HG03571 (cell line): Measurements from ENCODE around the gene MYLK3.
"Not testable (repeated sequence)": the region's sequence is repeated elsewhere in the genome, so short reads cannot be mapped to it uniquely, and the experiment has no call there.

Experiments
- ATAC-seq: cut with Tn5 transposase; IDR thresholded peaks from one replicate; pipeline ENCODE4 v1.9.1; 2021; ENCODE audit not compliant: unreplicated experiment

Gene MYLK3

DNA sequence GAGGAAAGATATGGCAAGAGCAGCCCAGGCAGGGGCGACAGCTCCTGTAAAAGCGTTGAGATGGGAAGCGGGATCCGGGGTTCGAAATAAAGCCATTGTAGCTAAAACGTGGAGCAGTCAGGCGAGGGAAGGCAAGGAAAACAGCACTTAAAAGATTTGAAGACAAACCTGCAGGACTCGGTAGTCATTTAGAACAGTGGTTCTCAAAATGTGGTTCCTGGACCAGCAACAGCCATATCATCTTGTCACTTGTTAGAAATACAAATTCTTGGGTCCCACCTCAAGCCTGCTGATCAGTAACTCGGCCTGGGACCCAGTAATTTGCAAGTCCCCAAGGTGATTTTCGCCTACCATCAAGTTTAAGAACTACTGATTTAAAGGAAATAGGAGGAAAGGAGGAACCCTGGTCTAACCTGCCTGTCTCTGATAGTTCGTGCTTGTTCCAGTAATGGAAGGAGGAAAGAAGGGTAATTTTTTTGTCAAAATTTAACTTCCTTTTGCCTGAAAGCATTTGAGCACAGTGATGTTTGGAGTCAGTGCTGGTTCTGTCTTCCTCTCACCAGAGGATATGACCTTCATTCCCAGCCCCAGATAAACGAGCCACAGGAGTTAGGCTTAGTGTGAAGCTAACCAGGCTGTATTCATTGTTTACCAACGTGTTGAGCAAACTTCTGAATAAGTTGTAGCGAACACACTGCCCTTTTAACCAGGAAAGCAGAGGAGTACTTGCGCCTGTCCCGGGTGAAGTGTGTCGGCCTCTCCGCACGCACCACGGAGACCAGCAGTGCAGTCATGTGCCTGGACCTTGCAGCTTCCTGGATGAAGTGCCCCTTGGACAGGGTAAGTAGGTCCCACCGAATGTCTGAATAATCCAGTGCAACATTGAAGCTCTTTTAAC is 57.6 kb downstream of the MYLK3 start:
- no peak for ATAC-seq

GRCh38 chr16:46689365-46690280 is 58.5 kb downstream of the MYLK3 start, which contains the start of gene ORC6:
ORC6 (plus strand) TSS chr16:46689659; CDS start chr16:46689706, 47 bp downstream.
- peak; percentile 68 for ATAC-seq

DNA sequence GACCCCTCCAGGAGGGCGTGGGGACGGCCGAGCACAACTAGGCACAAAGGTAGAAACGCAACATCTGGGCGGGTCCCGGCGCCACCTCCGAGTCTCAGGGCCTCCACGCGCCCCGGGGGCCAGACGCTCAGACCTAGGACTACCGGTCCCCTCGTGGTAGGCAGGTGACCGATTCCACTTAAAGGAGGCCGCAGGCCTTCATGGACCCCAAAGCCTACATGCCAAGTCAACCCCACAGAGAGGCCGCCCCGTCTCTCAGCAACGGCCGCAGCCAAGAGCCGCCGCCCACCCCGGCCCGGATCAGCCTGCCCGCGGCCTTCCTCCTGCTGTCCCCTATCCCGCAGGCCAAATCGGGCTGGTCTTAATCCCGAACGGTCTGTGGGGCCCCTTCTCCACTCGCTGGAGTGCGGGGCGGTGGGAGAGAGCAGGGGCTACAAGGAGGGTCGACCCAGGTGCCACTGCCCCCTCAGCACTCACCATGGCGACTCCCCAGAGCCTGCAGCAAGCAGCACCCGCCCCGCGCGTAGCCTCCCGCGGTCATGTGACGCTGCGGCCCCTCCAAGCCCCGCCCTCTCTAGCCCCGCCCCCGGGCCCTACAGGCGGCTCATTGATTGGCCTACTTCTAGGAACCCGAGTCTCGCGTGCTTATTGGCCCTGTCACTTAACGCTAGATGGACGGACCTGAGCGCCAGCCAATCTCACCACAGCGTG is 59.3 kb downstream of the MYLK3 start, which contains the start of gene VPS35:
Gene VPS35 (minus strand): TSS at position 525 of the 711 bp plus-strand sequence. CDS start 45 bp downstream, at position 480.
- ATAC-seq: peak; percentile 84

DNA sequence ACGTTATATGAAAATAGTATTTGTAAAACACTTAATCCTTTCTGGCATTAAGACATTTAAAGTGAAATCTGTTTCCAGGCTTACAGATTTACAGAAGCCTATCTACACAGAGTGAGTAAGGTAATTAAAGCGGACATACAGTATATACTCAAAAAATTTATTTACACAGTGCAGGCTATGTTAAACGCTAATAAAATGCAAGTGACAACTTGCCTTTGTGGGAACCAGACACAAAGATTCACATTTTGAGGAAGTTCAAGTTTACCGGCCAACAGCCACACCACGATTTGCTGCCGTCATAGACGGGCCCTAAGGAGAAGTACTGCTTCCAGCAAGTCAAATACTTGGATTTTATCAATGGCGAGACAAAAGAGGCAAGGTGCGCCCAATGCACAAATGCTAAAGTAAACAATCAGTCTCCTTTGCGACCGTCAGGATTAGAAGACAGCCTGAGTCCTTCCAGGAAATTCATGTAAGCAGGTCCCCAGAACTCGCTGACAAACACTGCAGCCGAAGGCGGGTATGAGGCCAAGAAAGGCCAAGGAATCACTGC is 60.0 kb downstream of the MYLK3 start:
- no peak for ATAC-seq

DNA sequence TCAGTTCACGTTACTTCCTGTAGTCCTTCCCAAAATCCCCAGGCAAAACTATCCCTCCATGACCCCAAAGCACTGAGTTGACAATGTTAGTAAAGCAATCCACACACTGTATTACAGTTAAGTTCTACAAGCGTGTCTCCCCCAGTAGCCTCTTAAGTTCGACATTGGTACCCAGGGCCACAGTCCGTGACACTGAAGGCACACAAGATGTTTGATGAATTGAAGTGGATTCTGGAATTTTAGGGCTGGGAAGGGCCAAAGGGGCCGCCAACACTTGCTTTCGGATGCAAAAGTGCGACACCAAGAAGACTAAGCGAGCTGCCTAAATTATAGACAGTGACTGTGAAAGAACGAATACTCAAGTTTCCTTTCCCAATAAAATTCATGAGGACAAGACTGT is 60.7 kb downstream of the MYLK3 start:
- ATAC-seq: no peak

GRCh38 chr16:46686815-46687473 is 61.2 kb downstream of the MYLK3 start:
- ATAC-seq: no peak

GRCh38 chr16:46681867-46682266 is 66.3 kb downstream of the MYLK3 start:
- not testable (repeated sequence) for ATAC-seq

DNA sequence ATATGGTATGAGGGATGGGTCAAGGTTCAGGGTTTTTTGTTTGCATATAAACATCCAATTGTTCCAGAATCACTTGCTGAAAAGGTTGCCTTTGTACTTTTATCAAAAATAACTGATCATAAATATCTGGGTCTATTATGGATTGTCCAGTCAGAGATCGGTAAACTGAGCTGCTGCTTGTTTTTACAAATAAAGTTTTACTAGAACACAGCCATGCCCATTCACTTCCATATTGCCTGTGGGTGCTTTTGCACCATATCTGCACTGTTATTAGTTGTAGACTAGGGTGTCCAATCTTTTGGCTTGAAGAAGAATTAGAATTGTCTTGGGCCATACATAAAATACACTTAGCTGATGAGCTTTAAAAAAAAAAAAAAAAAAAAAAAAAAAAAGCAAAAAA is 70.2 kb downstream of the MYLK3 start:
- not testable (repeated sequence) for ATAC-seq

DNA sequence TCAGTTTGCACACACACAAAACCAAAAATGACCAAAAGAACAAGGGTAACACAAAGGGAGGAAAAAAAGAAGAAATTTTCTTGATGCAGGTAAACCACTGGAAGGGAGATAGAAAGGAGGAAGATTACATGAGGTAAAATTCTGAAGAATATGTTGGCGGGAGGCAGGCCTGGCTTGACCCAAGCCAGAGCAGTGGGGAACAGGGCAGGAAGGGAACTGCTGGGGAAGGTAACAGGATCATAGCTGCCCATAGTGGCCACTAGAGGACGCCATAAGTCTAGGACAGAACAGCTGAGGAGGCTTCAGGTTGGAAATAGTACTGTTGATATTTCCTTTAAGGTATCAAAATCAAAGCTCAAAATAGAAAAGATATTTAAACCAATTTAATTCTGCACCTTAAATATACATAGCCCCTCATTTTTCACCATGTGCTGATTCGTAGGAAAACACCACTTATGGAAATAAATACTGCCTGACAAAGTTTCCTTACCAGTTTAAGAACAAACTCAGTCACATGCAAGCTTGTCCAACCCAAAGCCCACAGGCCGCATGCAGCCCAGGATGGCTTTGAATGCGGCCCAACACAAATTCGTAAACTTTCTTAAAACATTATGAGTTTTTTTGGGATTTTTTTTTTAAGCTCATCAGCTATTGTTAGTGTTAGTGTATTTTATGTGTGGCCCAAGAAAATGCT is 74.7 kb downstream of the MYLK3 start:
- peak; percentile 83 for ATAC-seq

DNA sequence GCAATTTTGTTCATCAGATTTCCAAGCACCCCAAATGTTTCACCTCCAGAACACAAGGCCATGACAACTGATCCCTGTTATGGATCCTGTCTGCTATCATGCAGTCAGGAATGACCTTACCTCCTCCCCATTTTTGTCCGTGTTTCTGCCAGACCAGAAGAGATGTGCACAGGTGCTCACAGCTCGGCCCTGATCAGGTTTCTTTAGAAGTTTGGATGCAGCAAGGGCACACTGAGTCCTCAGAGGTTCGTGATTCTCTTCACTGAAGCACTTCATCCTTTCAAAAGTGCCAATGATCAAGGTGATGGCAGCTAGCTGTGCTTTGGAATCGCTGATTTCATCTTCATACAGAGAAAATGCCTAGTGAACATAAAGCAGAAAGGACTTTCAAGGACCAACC is 86.0 kb downstream of the MYLK3 start:
- no peak for ATAC-seq

- peak; percentile 94 for ATAC-seq
Observed at GRCh38 chr16:46658925-46659324, 89.2 kb downstream of the MYLK3 start.
